ENCODE data around the gene NFATC2.

The NFATC2 gene

GRCh38 chr20:51542571-51543421 lies at the start of gene NFATC2:
Gene NFATC2, minus strand, starts transcription at chr20:51542719. Its CDS starts 220 bp downstream, at chr20:51542499.
- no peak for DNase-seq (ENCODE audit: low read depth, low spot score)

GRCh38 chr20:51591871-51592270 lies 49.4 kb upstream of the NFATC2 start:
- DNase-seq (ENCODE audit: low read depth, low spot score): no peak

GRCh38 chr20:51588762-51589161 lies 46.2 kb upstream of the NFATC2 start:
- DNase-seq (ENCODE audit: low read depth, low spot score): no peak

GRCh38 chr20:51587145-51587544 lies 44.6 kb upstream of the NFATC2 start:
- no peak for DNase-seq (ENCODE audit: low read depth, low spot score)

- DNase-seq (ENCODE audit: low read depth, low spot score): no peak
Observed at GRCh38 chr20:51586005-51586440, 43.5 kb upstream of the NFATC2 start.

- no peak for DNase-seq (ENCODE audit: low read depth, low spot score)
Observed at GRCh38 chr20:51585148-51585547, 42.6 kb upstream of the NFATC2 start.

- DNase-seq (ENCODE audit: low read depth, low spot score): no peak
Observed at GRCh38 chr20:51584737-51585136, 42.2 kb upstream of the NFATC2 start.

GRCh38 chr20:51584116-51584515 lies 41.6 kb upstream of the NFATC2 start:
- DNase-seq (ENCODE audit: low read depth, low spot score): no peak

GRCh38 chr20:51583499-51583898 lies 41.0 kb upstream of the NFATC2 start:
- no peak for DNase-seq (ENCODE audit: low read depth, low spot score)

GRCh38 chr20:51583073-51583472 lies 40.6 kb upstream of the NFATC2 start:
- DNase-seq (ENCODE audit: low read depth, low spot score): no peak

GRCh38 chr20:51581571-51581970 lies 39.1 kb upstream of the NFATC2 start:
- no peak for DNase-seq (ENCODE audit: low read depth, low spot score)

GRCh38 chr20:51579137-51579536 lies 36.6 kb upstream of the NFATC2 start:
- peak; percentile 60 for DNase-seq (ENCODE audit: low read depth, low spot score)

GRCh38 chr20:51578145-51578459 lies 35.6 kb upstream of the NFATC2 start:
- no peak for DNase-seq (ENCODE audit: low read depth, low spot score)

- no peak for DNase-seq (ENCODE audit: low read depth, low spot score)
Observed at GRCh38 chr20:51577432-51578144, 35.1 kb upstream of the NFATC2 start.

GRCh38 chr20:51575486-51575885 lies 33.0 kb upstream of the NFATC2 start:
- DNase-seq (ENCODE audit: low read depth, low spot score): no peak

- no peak for DNase-seq (ENCODE audit: low read depth, low spot score)
Observed at GRCh38 chr20:51574248-51575033, 31.9 kb upstream of the NFATC2 start.

- no peak for DNase-seq (ENCODE audit: low read depth, low spot score)
Observed at GRCh38 chr20:51573576-51574243, 31.2 kb upstream of the NFATC2 start.

- DNase-seq (ENCODE audit: low read depth, low spot score): no peak
Observed at GRCh38 chr20:51571460-51571794, 28.9 kb upstream of the NFATC2 start.

GRCh38 chr20:51570739-51571459 lies 28.4 kb upstream of the NFATC2 start:
- DNase-seq (ENCODE audit: low read depth, low spot score): no peak

- no peak for DNase-seq (ENCODE audit: low read depth, low spot score)
Observed at GRCh38 chr20:51569815-51570738, 27.6 kb upstream of the NFATC2 start.
